Lung (tissue), 16 donors: Measurements from ENCODE around the gene TTC32. TPM values are rescaled to one million over a fixed set of nuclear protein-coding genes. Genes with fewer than 3 reads are reported as not detected.

ENCODE experiments used
- ATAC-seq: fragments of 200-7000 bp; cut with Tn5 transposase; one replicate; pipeline ENCODE4 v1.9.1; 2020; ENCODE audit warnings: moderate number of reproducible peaks; ENCODE audit not compliant: insufficient read depth, low FRiP score
- DNase-seq, 3 donors: peaks; one replicate each; pipeline ENCODE4 v3.0.0-alpha.2; 2013 to 2017
- H3K27ac ChIP-seq, 2 donors: one replicate each; pipeline ENCODE4 v1.5.1; 2013; ENCODE audit warnings: mild to moderate bottlenecking in 2 of 2, moderate library complexity in 2 of 2, control low read depth in 1 of 2, inconsistent platforms in 1 of 2, low read depth in 1 of 2, low read length in 1 of 2
- H3K27me3 ChIP-seq, 3 donors: one replicate each; pipeline ENCODE4 v1.5.1; 2013; ENCODE audit warnings: low read length in 2 of 3; ENCODE audit not compliant: control insufficient read depth in 3 of 3, insufficient read depth in 3 of 3
- H3K36me3 ChIP-seq, 4 donors: one replicate each; pipeline ENCODE4 v1.5.1; 2013; ENCODE audit warnings: low read length in 4 of 4, mild to moderate bottlenecking in 1 of 4, moderate library complexity in 1 of 4; ENCODE audit not compliant: control insufficient read depth in 4 of 4, insufficient read depth in 4 of 4
- H3K4me1 ChIP-seq, 5 donors: one replicate each; pipeline ENCODE4 v1.5.1; 2013; ENCODE audit warnings: low read length in 5 of 5, mild to moderate bottlenecking in 2 of 5, moderate library complexity in 1 of 5; ENCODE audit not compliant: control insufficient read depth in 5 of 5, insufficient read depth in 5 of 5
- H3K4me3 ChIP-seq: one replicate; pipeline ENCODE4 v1.5.1; 2013; ENCODE audit warnings: mild to moderate bottlenecking, control low read depth, moderate library complexity
- H3K9ac ChIP-seq, 2 donors: one replicate each; pipeline ENCODE4 v1.5.1; 2013; ENCODE audit warnings: low read length in 2 of 2, control low read depth in 1 of 2; ENCODE audit not compliant: insufficient read depth in 1 of 2
- H3K9me3 ChIP-seq, 4 donors: one replicate each; pipeline ENCODE4 v1.5.1; 2013; ENCODE audit warnings: low read length in 3 of 4, mild to moderate bottlenecking in 1 of 4, moderate library complexity in 1 of 4; ENCODE audit not compliant: control insufficient read depth in 4 of 4, insufficient read depth in 3 of 4
- CTCF ChIP-seq: IDR thresholded peaks from 2 replicates; pipeline ENCODE4 v1.5.1; 2012; ENCODE audit warnings: mild to moderate bottlenecking; ENCODE audit errors: control extremely low read depth, extremely low read depth
- WGBS, 2 donors: extraction: QIAGEN DNeasy Blood & Tissue Kit; methylation state at CpG; one replicate each; pipeline ENCODE4 v1.1.7; 2013; 5-methylcytosine and 5-hydroxymethylcytosine counted together
- long read RNA-seq, 5 donors: transcript quantifications; one replicate each; lab custom pipeline, GENCODE V29; 2026
- polyA plus RNA-seq, 2 donors: library from polyadenylated mRNA; stranded (reverse); fragments of 200-250 nt; gene quantifications; one replicate each; pipeline ENCODE4 v1.2.1, GENCODE V29; 2013
- total RNA-seq, 2 donors: library from RNA; depleted of rRNA in 1 of 2; stranded (reverse); fragments of >200 nt in 1 of 2; gene quantifications; one replicate each; pipeline ENCODE4 v1.2.1, GENCODE V29; 2014 to 2021
- donor health status: control.
- donor health status: control.
- donor health status: Bipolar disorder and iron deficiency.
- donor health status: healthy.
- donor health status: DM: yes; HTN: yes; CAD: no.

The TTC32 gene
- 10 to 100 TPM; 13.4 to 19.0 TPM for total RNA-seq
- 10 to 100 TPM; 11.5 to 47.3 TPM for polyA plus RNA-seq
- long read RNA-seq, donor 1, transcript TTC32-204 (2 exons, 710 nt) = major isoform, 5 of 18 reads
- long read RNA-seq, donor 1, partial matches to known transcripts = 9 of 18 reads
- long read RNA-seq, donor 1, other reads (novel, unspliced or antisense) = 0 of 18 reads
- long read RNA-seq, donor 2 = 0 reads
- long read RNA-seq, donor 3, partial matches to known transcripts = 6 of 6 reads
- long read RNA-seq, donor 3, other reads (novel, unspliced or antisense) = 0 of 6 reads
- long read RNA-seq, donor 4, partial matches to known transcripts = 6 of 10 reads
- long read RNA-seq, donor 4, other reads (novel, unspliced or antisense) = 0 of 10 reads
- long read RNA-seq, donor 5, transcript TTC32-204 (2 exons, 710 nt) = major isoform, 7 of 36 reads
- long read RNA-seq, donor 5, partial matches to known transcripts = 26 of 36 reads
- long read RNA-seq, donor 5, other reads (novel, unspliced or antisense) = 0 of 36 reads

GRCh38 chr2:19901442-19902215 lies at the start of gene TTC32:
TTC32 (minus strand) TSS chr2:19901983; CDS start chr2:19901854, 129 bp downstream.
- peak within 1 kb of the TSS; percentile 74 for H3K4me3 ChIP-seq
- DNase-seq (peak; percentile 96 to 98 (median 98)), ATAC-seq (peak; percentile 96)
- no peaks in the 10 kb centered on the region for H3K27me3 ChIP-seq
- H3K9ac ChIP-seq = peak within 1 kb of the TSS; percentile 99 to 100
- no peaks in the 10 kb centered on the region for H3K9me3 ChIP-seq
- 0 to 1% methylated on average over 65 of the region's 65 CpGs for WGBS, 2 donors
- H3K4me1 ChIP-seq = peaks cover 5 to 41% (median 22%) of the 10 kb centered on the region in 5 donors
- H3K27ac ChIP-seq = peak within 1 kb of the TSS; percentile 96 to 99
- TF ChIP-seq CTCF = no peak
- H3K36me3 ChIP-seq = peaks cover 0 to 12% (median 0%) of the 10 kb centered on the region in 4 donors

GRCh38 chr2:19949071-19949470 lies 47.3 kb upstream of the TTC32 start:
- no peaks in the 10 kb centered on the region for H3K27me3 ChIP-seq
- DNase-seq (peak; percentile 15 to 75 (median 74)), ATAC-seq (no peak)
- no peak for TF ChIP-seq CTCF
- no peak overlapping the region for H3K27ac ChIP-seq
- peaks cover 0 to 19% (median 3%) of the 10 kb centered on the region in 4 donors for H3K36me3 ChIP-seq
- peaks cover 0 to 6% (median 3%) of the 10 kb centered on the region in 5 donors for H3K4me1 ChIP-seq
- no peaks in the 10 kb centered on the region for H3K9me3 ChIP-seq
- no peak overlapping the region for H3K9ac ChIP-seq
- H3K4me3 ChIP-seq = no peak overlapping the region

- WGBS, 2 donors = 91% methylated on average over 4 of the region's 4 CpGs
- H3K4me1 ChIP-seq = peaks cover 0 to 8% (median 3%) of the 10 kb centered on the region in 5 donors
- H3K9me3 ChIP-seq = no peaks in the 10 kb centered on the region
- peak in 2 of 3 donors; percentile 31 to 33 for DNase-seq
- peaks cover 0 to 13% (median 3%) of the 10 kb centered on the region in 4 donors for H3K36me3 ChIP-seq
- ATAC-seq = no peak
- no peak overlapping the region for H3K9ac ChIP-seq
- no peak overlapping the region for H3K4me3 ChIP-seq
- no peak for TF ChIP-seq CTCF
- no peaks in the 10 kb centered on the region for H3K27me3 ChIP-seq
- H3K27ac ChIP-seq = no peak overlapping the region
Observed at GRCh38 chr2:19947184-19947940, 45.6 kb upstream of the TTC32 start.
